Thymus (tissue), 11 donors: ENCODE results near the gene RGS3. TPM values are rescaled to one million over a fixed set of nuclear protein-coding genes. Genes with fewer than 3 reads are reported as not detected.
A peak's percentile ranks its signal among the peaks of the same experiment; 100 is the strongest.

Source experiments
- DNase-seq, 9 donors: peaks; one replicate each; pipeline ENCODE4 v3.0.0-alpha.2; 2013; ENCODE audit warnings: low spot score in 9 of 9, low read depth in 6 of 9, missing footprints in 1 of 9
- H3K27ac ChIP-seq, 2 donors: one replicate each; pipeline ENCODE4 v1.5.1; 2013; ENCODE audit warnings: control low read depth in 1 of 2, low read depth in 1 of 2, low read length in 1 of 2, mild to moderate bottlenecking in 1 of 2, moderate library complexity in 1 of 2
- H3K27me3 ChIP-seq, 2 donors: one replicate each; pipeline ENCODE4 v1.5.1; 2013; ENCODE audit warnings: low read length in 1 of 2; ENCODE audit not compliant: control insufficient read depth in 2 of 2, insufficient read depth in 1 of 2
- H3K36me3 ChIP-seq, 2 donors: one replicate each; pipeline ENCODE4 v1.5.1; 2013; ENCODE audit warnings: low read length in 1 of 2, mild to moderate bottlenecking in 1 of 2, moderate library complexity in 1 of 2; ENCODE audit not compliant: control insufficient read depth in 2 of 2, insufficient read depth in 2 of 2
- H3K4me1 ChIP-seq, 2 donors: one replicate each; pipeline ENCODE4 v1.5.1; 2013; ENCODE audit warnings: low read length in 2 of 2; ENCODE audit not compliant: control insufficient read depth in 2 of 2, insufficient read depth in 2 of 2
- H3K4me3 ChIP-seq, 2 donors: one replicate each; pipeline ENCODE4 v1.5.1; 2013; ENCODE audit warnings: low read length in 2 of 2, control low read depth in 1 of 2, mild to moderate bottlenecking in 1 of 2
- H3K9me3 ChIP-seq, 2 donors: one replicate each; pipeline ENCODE4 v1.5.1; 2013; ENCODE audit warnings: low read length in 1 of 2, mild to moderate bottlenecking in 1 of 2; ENCODE audit not compliant: control insufficient read depth in 2 of 2, insufficient read depth in 1 of 2
- whole genome bisulfite sequencing: extraction: QIAGEN DNeasy Blood & Tissue Kit; methylation state at CpG from one replicate; pipeline ENCODE4 v1.1.7; 2013; 5-methylcytosine and 5-hydroxymethylcytosine counted together
- polyA plus RNA-seq: library from polyadenylated mRNA; stranded (reverse); fragments of 200-250 nt; gene quantifications from one replicate; pipeline ENCODE4 v1.2.3, GENCODE V29; 2013
- total RNA-seq: library from RNA; stranded (reverse); fragments of 120-200 nt; gene quantifications from one replicate; pipeline ENCODE4 v1.2.4, GENCODE V29; 2013
- donor health status: healthy.

Gene RGS3
- total and polyA plus RNA-seq, 2 donors = 16.5 to 21.4 TPM

- H3K4me1 ChIP-seq = peaks cover 37 to 47% of the 10 kb centered on the region in 2 donors
- H3K36me3 ChIP-seq = peaks cover 4 to 6% of the 10 kb centered on the region in 2 donors
- no peak overlapping the region for H3K4me3 ChIP-seq
- peak overlapping the region; percentile 80 to 88 for H3K27ac ChIP-seq
- H3K9me3 ChIP-seq = no peaks in the 10 kb centered on the region
- peak in 8 of 9 donors; percentile 47 to 88 (median 62) for DNase-seq
- no peaks in the 10 kb centered on the region for H3K27me3 ChIP-seq
- 3% methylated on average over 5 of the region's 5 CpGs for WGBS
Observed at GRCh38 chr9:113578882-113579282, 115.4 kb downstream of the RGS3 start.

GRCh38 chr9:113579283-113580040 lies 115.9 kb downstream of the RGS3 start:
- H3K27me3 ChIP-seq = no peaks in the 10 kb centered on the region
- no peak overlapping the region for H3K4me3 ChIP-seq
- peak overlapping the region; percentile 80 to 88 for H3K27ac ChIP-seq
- WGBS = 30% methylated on average over 5 of the region's 5 CpGs
- peaks cover 37 to 47% of the 10 kb centered on the region in 2 donors for H3K4me1 ChIP-seq
- DNase-seq = peak in 5 of 9 donors; percentile 44 to 79 (median 54)
- no peaks in the 10 kb centered on the region for H3K9me3 ChIP-seq
- peaks cover 8 to 11% of the 10 kb centered on the region in 2 donors for H3K36me3 ChIP-seq

GRCh38 chr9:113580041-113580953 lies 116.8 kb downstream of the RGS3 start:
- Histone ChIP-seq H3K27ac (peak overlapping the region; percentile 80 to 88), H3K27me3 (no peaks in the 10 kb centered on the region), H3K9me3 (no peaks in the 10 kb centered on the region), H3K36me3 (peaks cover 11 to 14% of the 10 kb centered on the region in 2 donors), H3K4me3 (no peak overlapping the region), H3K4me1 (peaks cover 37 to 47% of the 10 kb centered on the region in 2 donors)
- WGBS = 40% methylated on average over 12 of the region's 12 CpGs
- DNase-seq = peak in 3 of 9 donors; percentile 32 to 72 (median 37)

GRCh38 chr9:113580954-113581311 lies 117.4 kb downstream of the RGS3 start:
- Histone ChIP-seq H3K4me3 (peak overlapping the region in 1 of 2 donors; percentile 11), H3K4me1 (peaks cover 37 to 47% of the 10 kb centered on the region in 2 donors), H3K27ac (peak overlapping the region; percentile 80 to 85), H3K36me3 (peaks cover 14 to 17% of the 10 kb centered on the region in 2 donors), H3K27me3 (no peaks in the 10 kb centered on the region), H3K9me3 (no peaks in the 10 kb centered on the region)
- no peak for DNase-seq
- WGBS = 32% methylated on average over 4 of the region's 4 CpGs

GRCh38 chr9:113581865-113582697 lies 118.6 kb downstream of the RGS3 start:
- H3K4me3 ChIP-seq = peak overlapping the region; percentile 11 to 28
- peak overlapping the region; percentile 80 to 85 for H3K27ac ChIP-seq
- peaks cover 14 to 22% of the 10 kb centered on the region in 2 donors for H3K36me3 ChIP-seq

GRCh38 chr9:113582698-113583200 lies 119.2 kb downstream of the RGS3 start:
- DNase-seq = no peak
- no peak overlapping the region for H3K4me3 ChIP-seq
- 95% methylated on average over 6 of the region's 6 CpGs for WGBS
- peaks cover 14 to 23% of the 10 kb centered on the region in 2 donors for H3K36me3 ChIP-seq
- no peaks in the 10 kb centered on the region for H3K9me3 ChIP-seq
- no peak overlapping the region for H3K27ac ChIP-seq
- H3K27me3 ChIP-seq = no peaks in the 10 kb centered on the region
- peaks cover 37 to 47% of the 10 kb centered on the region in 2 donors for H3K4me1 ChIP-seq

More at GRCh38 chr9:113581865-113582697, 118.6 kb downstream of the RGS3 start:
- Histone ChIP-seq H3K9me3 (no peaks in the 10 kb centered on the region), H3K27me3 (no peaks in the 10 kb centered on the region), H3K4me1 (peaks cover 37 to 47% of the 10 kb centered on the region in 2 donors)
- 37% methylated on average over 17 of the region's 17 CpGs for WGBS
- peak; percentile 72 to 96 (median 86) for DNase-seq

- H3K27me3 ChIP-seq = no peaks in the 10 kb centered on the region
- no peak for DNase-seq
- WGBS = 95% methylated on average over 31 of the region's 31 CpGs
- H3K36me3 ChIP-seq = peaks cover 14 to 25% of the 10 kb centered on the region in 2 donors
- no peaks in the 10 kb centered on the region for H3K9me3 ChIP-seq
- no peak overlapping the region for H3K4me3 ChIP-seq
- H3K27ac ChIP-seq = no peak overlapping the region
- peaks cover 29 to 39% of the 10 kb centered on the region in 2 donors for H3K4me1 ChIP-seq
Observed at GRCh38 chr9:113583511-113584427, 120.2 kb downstream of the RGS3 start.
